Lower lobe of right lung (tissue), 2 donors: ENCODE measurements around the gene VAV2. TPM values are rescaled to one million over a fixed set of nuclear protein-coding genes. Genes with fewer than 3 reads are reported as not detected.

Experiments used
- ATAC-seq, 2 donors: fragments of 200-7000 bp; cut with Tn5 transposase; one replicate each; pipeline ENCODE4 v1.9.1; 2020 to 2022; ENCODE audit warnings: mild to moderate bottlenecking in 2 of 2, moderate library complexity in 2 of 2
- DNase-seq: peaks from one replicate; pipeline ENCODE4 v3.0.0-alpha.2; 2020
- H3K27ac ChIP-seq: fragments of 200-600 bp; one replicate; pipeline ENCODE4 v1.8.0; 2022
- H3K27me3 ChIP-seq: fragments of 200-600 bp; one replicate; pipeline ENCODE4 v1.8.0; 2022; ENCODE audit warnings: low read depth
- H3K36me3 ChIP-seq: fragments of 200-600 bp; one replicate; pipeline ENCODE4 v1.8.0; 2022; ENCODE audit warnings: mild to moderate bottlenecking
- H3K4me1 ChIP-seq: fragments of 200-600 bp; one replicate; pipeline ENCODE4 v1.8.0; 2022
- H3K4me3 ChIP-seq: fragments of 200-600 bp; one replicate; pipeline ENCODE4 v1.8.0; 2022; ENCODE audit warnings: mild to moderate bottlenecking
- H3K9me3 ChIP-seq: fragments of 200-600 bp; one replicate; pipeline ENCODE4 v1.8.0; 2022
- CTCF ChIP-seq: fragments of 200-600 bp; IDR thresholded peaks from one replicate; pipeline ENCODE4 v1.8.0; 2022; ENCODE audit warnings: antibody characterized with exemption, mild to moderate bottlenecking
- intact Hi-C: fragments of 100-400 bp; cut with DNase I; formaldehyde crosslinking; loops from one replicate; pipeline ENCODE4 v1.11.0; 2022
- total RNA-seq: library from RNA; stranded (reverse); fragmentation: NEBNext Ultra II Directional; extraction: Animal tissue kit (Norgen Biotek cat#: 25700); gene quantifications from one replicate; pipeline ENCODE4 v1.2.1, GENCODE V29; 2021
- donor health status: DM: no; HTN: yes; CAD: no; lungs with severe emphysema.

Gene VAV2
- total RNA-seq, 1 donor from 2014 or later, result 26.9 TPM

- H3K36me3 ChIP-seq, result no peaks in the 10 kb centered on the region
- DNase-seq (no peak), ATAC-seq (no peak)
- no peak for TF ChIP-seq CTCF
- H3K27me3 ChIP-seq, result no peaks in the 10 kb centered on the region
- peaks cover 20% of the 10 kb centered on the region for H3K4me1 ChIP-seq
- H3K9me3 ChIP-seq, result no peaks in the 10 kb centered on the region
- H3K4me3 ChIP-seq, result no peak overlapping the region
- intact Hi-C loops, result no loop called here
- no peak overlapping the region for H3K27ac ChIP-seq
Measured at GRCh38 chr9:133915534-133916158, 76.5 kb downstream of the VAV2 start.

GRCh38 chr9:133914442-133915342 is 77.4 kb downstream of the VAV2 start:
- Histone ChIP-seq H3K27me3 (no peaks in the 10 kb centered on the region), H3K27ac (no peak overlapping the region), H3K36me3 (no peaks in the 10 kb centered on the region), H3K4me1 (peaks cover 20% of the 10 kb centered on the region), H3K4me3 (no peak overlapping the region), H3K9me3 (no peaks in the 10 kb centered on the region)
- DNase-seq, result no peak
- intact Hi-C loops, result no loop called here
- TF ChIP-seq CTCF, result no peak
- no peak for ATAC-seq

- peaks cover 19% of the 10 kb centered on the region for H3K4me1 ChIP-seq
- TF ChIP-seq CTCF, result no peak
- no peak overlapping the region for H3K27ac ChIP-seq
- no peaks in the 10 kb centered on the region for H3K9me3 ChIP-seq
- H3K4me3 ChIP-seq, result no peak overlapping the region
- no peaks in the 10 kb centered on the region for H3K27me3 ChIP-seq
- no peak for DNase-seq
- no peaks in the 10 kb centered on the region for H3K36me3 ChIP-seq
- intact Hi-C loops, result no loop called here
- no peak for ATAC-seq
Measured at GRCh38 chr9:133913571-133914369, 78.4 kb downstream of the VAV2 start.

- no peak overlapping the region for H3K4me3 ChIP-seq
- DNase-seq, result no peak
Measured at GRCh38 chr9:133910855-133911514, 81.1 kb downstream of the VAV2 start.

More at GRCh38 chr9:133910855-133911514, 81.1 kb downstream of the VAV2 start:
- H3K9me3 ChIP-seq, result no peaks in the 10 kb centered on the region
- TF ChIP-seq CTCF, result no peak
- peaks cover 9% of the 10 kb centered on the region for H3K4me1 ChIP-seq
- no peaks in the 10 kb centered on the region for H3K27me3 ChIP-seq
- peak in 1 of 2 donors; percentile 45 for ATAC-seq
- intact Hi-C loops, result no loop called here
- no peak overlapping the region for H3K27ac ChIP-seq
- H3K36me3 ChIP-seq, result no peaks in the 10 kb centered on the region
